ENCODE data around the gene CHST3. TPM values are rescaled to one million over a fixed set of nuclear protein-coding genes. Genes with fewer than 3 reads are reported as not detected.

The CHST3 gene
- total and polyA plus RNA-seq, 2 experiments from 2014 or later, result 0.94 to 8.3 TPM

GRCh38 chr10:71939861-71940474, 24.2 kb upstream of the CHST3 start (continued):
- TF ChIP-seq STAT1 (IDR thresholded peaks at IDR 0.05; ENCODE audit: unreplicated experiment), result no peak
- TF ChIP-seq NANOG (IDR thresholded peaks at IDR 0.05; ENCODE audit: borderline replicate concordance), result no peak

GRCh38 chr10:71940752-71941151, 23.4 kb upstream of the CHST3 start:
- Mint-ChIP-seq H3K4me1 (no peaks in the 10 kb centered on the region), H3K9me3 (peaks cover 26% of the 10 kb centered on the region), H3K36me3 (ENCODE audit: low read depth) (peaks cover 1% of the 10 kb centered on the region), H3K4me3 (no peak overlapping the region), H3K27ac (no peak overlapping the region), H3K27me3 (ENCODE audit: insufficient read depth, low read depth, poor library complexity) (peaks cover 6% of the 10 kb centered on the region)
- no peak for TF ChIP-seq POLR2AphosphoS5 (IDR thresholded peaks at IDR 0.05; ENCODE audit: low read depth)
- TF ChIP-seq EZH2phosphoT487 (IDR thresholded peaks at IDR 0.05; ENCODE audit: unreplicated experiment), result no peak
- no peak for TF ChIP-seq STAT1 (IDR thresholded peaks at IDR 0.05; ENCODE audit: unreplicated experiment)
- TF ChIP-seq EZH2 (IDR thresholded peaks at IDR 0.05; ENCODE audit: low read depth, unreplicated experiment), result no peak
- no peak for TF ChIP-seq JUNB (IDR thresholded peaks at IDR 0.05; ENCODE audit: unreplicated experiment)
- no peak for TF ChIP-seq ZNF462 (CRISPR knock-in tag; IDR thresholded peaks at IDR 0.05)
- no peak for TF ChIP-seq CREB1 (CRISPR knock-in tag; IDR thresholded peaks at IDR 0.05; ENCODE audit: low read depth)
- TF ChIP-seq REST (IDR thresholded peaks at IDR 0.05; ENCODE audit: unreplicated experiment), result no peak
- TF ChIP-seq NANOG (IDR thresholded peaks at IDR 0.05; ENCODE audit: borderline replicate concordance), result no peak
- TF ChIP-seq CTCF (conservative IDR thresholded peaks at IDR 0.05; ENCODE audit: low read depth in 2 of 2), result no peak
- TF ChIP-seq ETS1 (IDR thresholded peaks at IDR 0.05), result no peak
- Histone ChIP-seq H3K27me3 (ENCODE audit: insufficient read depth) (no peaks in the 10 kb centered on the region), H3K9me2 (ENCODE audit: insufficient read depth) (no peaks in the 10 kb centered on the region), H2AFZ (no peak overlapping the region), H3F3A (replicated peaks; ENCODE audit: low read depth) (no peaks in the 10 kb centered on the region), H4K20me1 (replicated peaks; ENCODE audit: insufficient read depth) (no peaks in the 10 kb centered on the region), H3K4me1 (ENCODE audit: insufficient read depth) (no peaks in the 10 kb centered on the region), H3K36me3 (ENCODE audit: insufficient read depth) (peaks cover 3% of the 10 kb centered on the region; the same call in 1 of the 2 replicates), H3K4me2 (no peak overlapping the region), H3K27ac (ENCODE audit: low read depth) (no peak overlapping the region), H3K4me3 (no peak overlapping the region), H3K79me2 (replicated peaks; ENCODE audit: insufficient read depth) (no peaks in the 10 kb centered on the region)
- ATAC-seq (no peak), DNase-seq (ENCODE audit: low spot score) (no peak)

Measured in GM23338 (cell line).